Spleen (tissue), 11 donors: Measurements from ENCODE around the gene ETV6. TPM values are rescaled to one million over a fixed set of nuclear protein-coding genes. Genes with fewer than 3 reads are reported as not detected.
A peak's percentile ranks its signal among the peaks of the same experiment; 100 is the strongest.

Experiments used
- DNase-seq: peaks from one replicate; pipeline ENCODE4 v3.0.0-alpha.2; 2020
- H3K27ac ChIP-seq, 8 donors: fragments of 200-600 bp; sonication (generic) in 7 of 8; 1 replicate in 4 of 8; 2 replicates in 4 of 8; pipeline versions ENCODE4 v1.5.0 to v1.8.0; 2016 to 2021; ENCODE audit warnings: inconsistent platforms in 4 of 8, mild to moderate bottlenecking in 4 of 8, moderate library complexity in 1 of 8
- H3K27me3 ChIP-seq, 7 donors: fragments of 200-600 bp; sonication (generic) in 6 of 7; replicated peaks in 1 of 7; 1 replicate in 4 of 7; 2 replicates in 3 of 7; pipeline versions ENCODE4 v1.5.0 to v1.8.0; 2016 to 2021; ENCODE audit warnings: inconsistent platforms in 3 of 7, mild to moderate bottlenecking in 1 of 7
- H3K36me3 ChIP-seq, 6 donors: fragments of 200-600 bp; sonication (generic) in 5 of 6; 1 replicate in 4 of 6; 2 replicates in 2 of 6; pipeline versions ENCODE4 v1.5.0 to v1.8.0; 2016 to 2021; ENCODE audit warnings: inconsistent platforms in 2 of 6
- H3K4me1 ChIP-seq, 6 donors: fragments of 200-600 bp; sonication (generic) in 5 of 6; 1 replicate in 3 of 6; 2 replicates in 3 of 6; pipeline versions ENCODE4 v1.5.0 to v1.8.0; 2016 to 2021; ENCODE audit warnings: inconsistent platforms in 3 of 6
- H3K4me3 ChIP-seq, 8 donors: fragments of 200-600 bp; sonication (generic) in 7 of 8; 1 replicate in 4 of 8; 2 replicates in 4 of 8; pipeline versions ENCODE4 v1.5.0 to v1.8.0; 2016 to 2021; ENCODE audit warnings: inconsistent platforms in 4 of 8, mild to moderate bottlenecking in 4 of 8, moderate library complexity in 2 of 8
- H3K9me3 ChIP-seq, 8 donors: fragments of 200-600 bp; sonication (generic) in 7 of 8; 1 replicate in 4 of 8; 2 replicates in 4 of 8; pipeline versions ENCODE4 v1.5.0 to v1.8.0; 2016 to 2021; ENCODE audit warnings: inconsistent platforms in 4 of 8
- CTCF ChIP-seq, 11 experiments: fragments of 200-600 bp in 7 of 11; fragments of 450-650 bp in 4 of 11; sonication (generic) in 4 of 11; IDR thresholded peaks in 8 of 11; conservative IDR thresholded peaks in 3 of 11; 1 replicate in 7 of 11; 2 replicates in 4 of 11; pipeline versions ENCODE4 v1.4.0 to v1.8.0; 2016 to 2021; ENCODE audit warnings: antibody characterized with exemption in 11 of 11, inconsistent platforms in 4 of 11, mild to moderate bottlenecking in 1 of 11
- POLR2A ChIP-seq, 3 donors: fragments of 450-650 bp; IDR thresholded peaks; one replicate each; pipeline ENCODE4 v1.5.1; 2017; ENCODE audit warnings: antibody characterized with exemption in 3 of 3, mild to moderate bottlenecking in 1 of 3
- POLR2AphosphoS5 ChIP-seq, 3 donors: sonication (generic); formaldehyde crosslinking; IDR thresholded peaks; one replicate each; pipeline ENCODE4 v1.5.1; 2017; ENCODE audit warnings: antibody characterized with exemption in 3 of 3
- WGBS, 5 donors: extraction: QIAGEN DNeasy Blood & Tissue Kit in 3 of 5; methylation state at CpG; one replicate each; pipeline versions ENCODE4 v1.1.5 to v1.1.7; 2013 to 2018; 5-methylcytosine and 5-hydroxymethylcytosine counted together
- intact Hi-C: fragments of 100-400 bp; cut with DNase I; formaldehyde crosslinking; loops from one replicate; pipeline ENCODE4 v1.15.0; 2023; ENCODE audit warnings: low total_unique reads
- polyA plus RNA-seq, 3 donors: library from polyadenylated mRNA; stranded (reverse); fragments of 200-250 nt; gene quantifications; one replicate each; pipeline ENCODE4 v1.2.1, GENCODE V29; 2013
- total RNA-seq, 7 donors: library from RNA; depleted of rRNA in 3 of 7; stranded (reverse); fragments of >200 nt in 3 of 7; fragmentation: NEBNext Ultra II Directional in 4 of 7; extraction: Animal tissue kit (Norgen Biotek cat#: 25700) in 4 of 7; gene quantifications; one replicate each; pipeline versions ENCODE4 v1.1.0 to v1.2.1, GENCODE V29; 2016 to 2021
- donor health status: healthy with polysubstance abuse.
- donor health status: DM: no; HTN: no; CAD: no; lungs with moderate emphysema.
- donor health status: DM: no; HTN: no; CAD: no.
- donor health status: Bipolar disorder and iron deficiency.
- donor health status: healthy.
- donor health status: DM: no; HTN: no; CAD: no.
- donor health status: DM: yes; HTN: yes; CAD: no.

Gene ETV6
- total and polyA plus RNA-seq, 10 donors, result 7.2 to 116 (median 57.8) TPM

- intact Hi-C loops, result no loop called here
- Histone ChIP-seq H3K36me3 (no peaks in the 10 kb centered on the region), H3K27me3 (no peaks in the 10 kb centered on the region), H3K27ac (peak overlapping the region in 2 of 8 donors; percentile 3 to 12), H3K4me3 (no peak overlapping the region), H3K9me3 (no peaks in the 10 kb centered on the region), H3K4me1 (peaks cover 5 to 98% (median 57%) of the 10 kb centered on the region in 6 donors)
- no peak for DNase-seq
- TF ChIP-seq POLR2A (IDR thresholded peaks at IDR 0.05), result no peak
- no peak for TF ChIP-seq POLR2AphosphoS5 (IDR thresholded peaks at IDR 0.05)
- TF ChIP-seq CTCF (IDR thresholded peaks at IDR 0.05 in 8 of 11, conservative IDR thresholded peaks at IDR 0.05 in 3 of 11), result no peak
- WGBS, 5 donors, result 43 to 60% (median 56%) methylated on average over 9 of the region's 9 CpGs
These were observed 90.6 kb downstream of the ETV6 start for GRCh38 chr12:11739980-11740577.

GRCh38 chr12:11741434-11742092 is 92.1 kb downstream of the ETV6 start:
- Histone ChIP-seq H3K27ac (no peak overlapping the region), H3K27me3 (no peaks in the 10 kb centered on the region), H3K9me3 (no peaks in the 10 kb centered on the region), H3K4me1 (peaks cover 5 to 99% (median 68%) of the 10 kb centered on the region in 6 donors), H3K36me3 (no peaks in the 10 kb centered on the region), H3K4me3 (no peak overlapping the region)
- WGBS, 5 donors, result 82 to 93% (median 88%) methylated on average over 4 of the region's 4 CpGs
- intact Hi-C loops, result no loop called here
- no peak for TF ChIP-seq CTCF (IDR thresholded peaks at IDR 0.05 in 8 of 11, conservative IDR thresholded peaks at IDR 0.05 in 3 of 11)
- no peak for TF ChIP-seq POLR2AphosphoS5 (IDR thresholded peaks at IDR 0.05)
- TF ChIP-seq POLR2A (IDR thresholded peaks at IDR 0.05), result no peak
- no peak for DNase-seq

- TF ChIP-seq POLR2AphosphoS5 (IDR thresholded peaks at IDR 0.05) (no peak), POLR2A (IDR thresholded peaks at IDR 0.05) (no peak), CTCF (IDR thresholded peaks at IDR 0.05 in 8 of 11, conservative IDR thresholded peaks at IDR 0.05 in 3 of 11) (no peak)
- intact Hi-C loops, result no loop called here
- peaks cover 23 to 99% (median 78%) of the 10 kb centered on the region in 6 donors for H3K4me1 ChIP-seq
These were observed 94.2 kb downstream of the ETV6 start for GRCh38 chr12:11743423-11744409.

More at GRCh38 chr12:11743423-11744409, 94.2 kb downstream of the ETV6 start:
- no peak for DNase-seq
- Histone ChIP-seq H3K27me3 (no peaks in the 10 kb centered on the region), H3K9me3 (no peaks in the 10 kb centered on the region), H3K36me3 (no peaks in the 10 kb centered on the region), H3K27ac (peak overlapping the region in 1 of 8 donors; percentile 14), H3K4me3 (no peak overlapping the region)
- 58 to 68% (median 63%) methylated on average over 12 of the region's 12 CpGs for WGBS, 5 donors
